ENCODE measurements around the gene UGT1A8.

DNA sequence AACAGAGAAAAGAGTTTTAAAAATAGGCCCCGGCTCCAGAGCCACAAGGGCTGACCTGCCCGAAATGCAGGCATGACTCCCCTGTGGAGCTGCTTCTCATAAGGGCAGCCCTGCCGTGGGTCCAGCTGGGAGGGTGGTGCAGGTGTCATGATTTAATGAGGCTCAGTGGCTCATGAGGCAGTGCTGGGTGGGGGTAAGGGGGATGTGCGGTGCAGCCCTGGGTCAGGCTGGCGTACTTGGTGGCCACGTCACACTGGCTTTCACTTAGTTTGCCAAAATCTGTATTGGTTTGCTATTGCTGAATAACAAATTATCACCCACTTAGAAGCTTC lies 203.3 kb downstream of the UGT1A8 start:
- TF ChIP-seq CTCF (conservative IDR thresholded peaks at IDR 0.05) (no peak), EZH2 (IDR thresholded peaks at IDR 0.05; ENCODE audit: low read depth) (no peak)
